Smooth muscle cell (in vitro differentiated cells): ENCODE measurements around the gene CRADD. TPM values are rescaled to one million over a fixed set of nuclear protein-coding genes. Genes with fewer than 3 reads are reported as not detected.

Source experiments
- DNase-seq: peaks from one replicate; lab custom pipeline; 2025; ENCODE audit not compliant: unreplicated experiment; lab: John Stamatoyannopoulos, UW
- H2AFZ ChIP-seq: fragments of 200-600 bp; sonication (generic); 2 replicates; pipeline ENCODE4 v1.6.0; 2016; ENCODE audit warnings: antibody characterized with exemption, low read depth, mild to moderate bottlenecking
- H3F3A ChIP-seq: fragments of 200-600 bp; sonication (generic); 2 replicates; pipeline ENCODE4 v1.6.0; 2017; ENCODE audit warnings: antibody characterized with exemption, low read depth
- H3K27ac ChIP-seq: fragments of 200-600 bp; sonication (generic); 2 replicates; pipeline ENCODE4 v1.5.1; 2016; ENCODE audit warnings: low read depth, mild to moderate bottlenecking
- H3K27me3 ChIP-seq: fragments of 200-600 bp; sonication (generic); 2 replicates; pipeline ENCODE4 v1.6.1; 2016; ENCODE audit warnings: low read depth, mild to moderate bottlenecking
- H3K36me3 ChIP-seq: fragments of 200-600 bp; sonication (generic); 2 replicates; pipeline ENCODE4 v1.5.1; 2016; ENCODE audit warnings: low read depth
- H3K4me1 ChIP-seq: fragments of 200-600 bp; sonication (generic); 2 replicates; pipeline ENCODE4 v1.5.1; 2016; ENCODE audit warnings: low read depth
- H3K4me2 ChIP-seq: fragments of 200-600 bp; sonication (generic); 2 replicates; pipeline ENCODE4 v1.6.0; 2016; ENCODE audit warnings: mild to moderate bottlenecking
- H3K4me3 ChIP-seq: fragments of 200-600 bp; sonication (generic); 2 replicates; pipeline ENCODE4 v1.5.1; 2016; ENCODE audit warnings: mild to moderate bottlenecking
- H3K79me2 ChIP-seq: fragments of 200-600 bp; sonication (generic); 2 replicates; pipeline ENCODE4 v1.6.0; 2016; ENCODE audit warnings: low read depth, mild to moderate bottlenecking
- H3K9ac ChIP-seq: fragments of 200-600 bp; sonication (generic); 2 replicates; pipeline ENCODE4 v1.6.0; 2016; ENCODE audit warnings: low read depth
- H3K9me3 ChIP-seq: fragments of 200-600 bp; sonication (generic); replicated peaks from 2 replicates; pipeline ENCODE4 v1.5.1; 2016; ENCODE audit warnings: low read depth
- H4K20me1 ChIP-seq: fragments of 200-600 bp; sonication (generic); 2 replicates; pipeline ENCODE4 v1.6.0; 2016; ENCODE audit warnings: low read depth
- WGBS: methylation state at CpG from one replicate; pipeline ENCODE4 v1.1.7; 2016; ENCODE audit warnings: low lambda C conversion rate; 5-methylcytosine and 5-hydroxymethylcytosine counted together
- polyA plus RNA-seq: library from polyadenylated mRNA; unstranded; fragments of >200 nt; fragmentation: Nextera tagmentation; extraction: Ambion mirVana; gene quantifications from 2 replicates; pipeline ENCODE4 v1.2.1, GENCODE V29; 2016
- total RNA-seq: library from RNA; depleted of rRNA; stranded (reverse); fragments of >200 nt; gene quantifications from 2 replicates; pipeline ENCODE4 v1.2.3, GENCODE V29; 2014
- TF ChIP-seq, protein P1 (sequence below): fragments of 200-600 bp; sonication (generic); IDR thresholded peaks from 2 replicates; pipeline ENCODE4 v1.5.1; 2017; ENCODE audit warnings: borderline replicate concordance, mild to moderate bottlenecking, antibody characterized with exemption; ENCODE audit not compliant: insufficient read depth, poor library complexity, severe bottlenecking

CRADD gene
- total and polyA plus RNA-seq, 2 experiments from 2014 or later = 10.7 to 28.6 TPM

DNA sequence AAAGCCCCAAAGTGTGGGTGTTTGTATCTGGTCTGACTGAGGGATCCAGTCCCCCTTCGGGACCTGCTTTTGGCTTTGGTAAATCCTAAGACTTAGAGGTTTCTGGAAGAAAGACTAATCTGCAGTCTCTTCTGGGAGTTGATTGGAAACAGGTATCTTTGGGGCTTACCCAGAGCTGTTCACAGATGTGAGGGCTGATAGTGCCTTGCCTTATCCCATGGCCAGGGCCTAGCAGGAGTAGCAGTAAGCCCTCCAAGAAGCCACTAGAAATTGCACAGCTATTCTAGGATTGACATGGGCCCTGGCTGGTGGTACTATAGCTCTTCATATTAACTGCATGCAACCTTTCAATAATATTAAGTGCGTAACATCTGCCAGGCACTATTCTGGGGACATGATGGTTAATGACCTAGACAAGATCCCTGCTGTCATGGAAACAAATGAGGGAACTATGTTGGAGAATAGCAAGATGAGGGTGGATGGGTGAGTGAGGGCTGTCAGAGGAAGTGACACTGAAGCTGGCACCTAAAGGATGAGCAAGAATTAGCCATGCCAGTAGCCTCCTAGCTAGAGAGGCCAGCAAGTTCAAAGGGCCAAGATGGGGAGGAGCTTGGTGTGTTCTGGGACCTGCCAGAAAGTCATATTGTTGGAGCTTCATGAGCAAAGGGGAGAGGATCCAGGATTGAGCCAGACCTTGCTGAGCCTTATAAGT lies 71.7 kb downstream of the CRADD start:
- no peak overlapping the region for H3K27ac ChIP-seq
- H2AFZ ChIP-seq = no peak overlapping the region
- no peaks in the 10 kb centered on the region for H3K4me1 ChIP-seq
- H3K9ac ChIP-seq = no peak overlapping the region
- 64% methylated on average over 2 of the region's 2 CpGs for WGBS
- H3K36me3 ChIP-seq = no peaks in the 10 kb centered on the region
- no peak overlapping the region for H3K4me3 ChIP-seq
- H3K79me2 ChIP-seq = no peaks in the 10 kb centered on the region
- no peaks in the 10 kb centered on the region for H3K9me3 ChIP-seq
- no peaks in the 10 kb centered on the region for H3K27me3 ChIP-seq
- TF ChIP-seq, protein P1, sequence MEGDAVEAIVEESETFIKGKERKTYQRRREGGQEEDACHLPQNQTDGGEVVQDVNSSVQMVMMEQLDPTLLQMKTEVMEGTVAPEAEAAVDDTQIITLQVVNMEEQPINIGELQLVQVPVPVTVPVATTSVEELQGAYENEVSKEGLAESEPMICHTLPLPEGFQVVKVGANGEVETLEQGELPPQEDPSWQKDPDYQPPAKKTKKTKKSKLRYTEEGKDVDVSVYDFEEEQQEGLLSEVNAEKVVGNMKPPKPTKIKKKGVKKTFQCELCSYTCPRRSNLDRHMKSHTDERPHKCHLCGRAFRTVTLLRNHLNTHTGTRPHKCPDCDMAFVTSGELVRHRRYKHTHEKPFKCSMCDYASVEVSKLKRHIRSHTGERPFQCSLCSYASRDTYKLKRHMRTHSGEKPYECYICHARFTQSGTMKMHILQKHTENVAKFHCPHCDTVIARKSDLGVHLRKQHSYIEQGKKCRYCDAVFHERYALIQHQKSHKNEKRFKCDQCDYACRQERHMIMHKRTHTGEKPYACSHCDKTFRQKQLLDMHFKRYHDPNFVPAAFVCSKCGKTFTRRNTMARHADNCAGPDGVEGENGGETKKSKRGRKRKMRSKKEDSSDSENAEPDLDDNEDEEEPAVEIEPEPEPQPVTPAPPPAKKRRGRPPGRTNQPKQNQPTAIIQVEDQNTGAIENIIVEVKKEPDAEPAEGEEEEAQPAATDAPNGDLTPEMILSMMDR = no peak
- H4K20me1 ChIP-seq = no peaks in the 10 kb centered on the region
- H3K4me2 ChIP-seq = no peak overlapping the region
- peaks cover 8% of the 10 kb centered on the region for H3F3A ChIP-seq
- DNase-seq = no peak

DNA sequence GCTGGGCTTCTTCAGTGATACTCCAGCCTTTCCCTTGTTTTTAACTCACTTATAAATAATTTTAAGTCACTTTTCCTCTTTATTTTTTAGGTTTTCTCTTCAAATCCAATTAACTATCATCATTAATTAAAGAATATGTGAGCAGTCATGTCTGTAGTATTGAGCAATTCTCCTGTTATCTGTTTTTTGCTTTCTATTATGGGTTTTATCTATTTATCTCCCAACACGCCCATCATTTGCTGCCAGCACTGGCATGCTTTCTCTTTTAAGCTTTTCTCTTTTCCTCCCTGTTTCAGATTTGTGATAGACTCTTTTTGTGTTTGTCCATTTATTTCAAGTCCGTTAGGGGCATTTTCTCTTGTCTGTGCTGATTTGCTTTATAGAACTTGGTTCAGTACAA lies 72.3 kb downstream of the CRADD start:
- Histone ChIP-seq H3K4me2 (no peak overlapping the region), H3K27ac (no peak overlapping the region)
- DNase-seq = no peak

DNA sequence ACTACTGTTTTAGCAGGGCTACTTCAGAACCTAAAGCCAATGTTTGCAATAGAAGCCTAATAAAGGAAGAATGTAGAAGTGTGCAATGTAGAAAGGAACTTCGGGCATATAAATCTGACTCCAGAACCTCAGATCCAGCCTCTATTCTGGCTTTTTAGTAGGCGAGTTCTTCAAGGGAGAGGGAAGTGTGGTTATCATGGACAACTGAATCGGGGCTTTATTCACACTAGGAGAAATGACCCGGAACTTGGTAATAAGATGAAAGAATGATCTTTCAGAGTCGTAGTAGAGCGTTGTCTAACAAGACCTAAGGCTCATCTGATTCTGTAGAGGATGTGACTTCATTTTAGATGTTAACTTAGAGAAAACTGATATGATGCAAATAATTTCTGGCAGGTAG lies 72.9 kb downstream of the CRADD start:
- Histone ChIP-seq H3K36me3 (no peaks in the 10 kb centered on the region), H3K9ac (no peak overlapping the region), H3K4me3 (no peak overlapping the region), H2AFZ (no peak overlapping the region), H3K9me3 (no peaks in the 10 kb centered on the region), H3F3A (peaks cover 8% of the 10 kb centered on the region), H3K79me2 (no peaks in the 10 kb centered on the region), H3K4me1 (no peaks in the 10 kb centered on the region), H4K20me1 (no peaks in the 10 kb centered on the region), H3K27ac (no peak overlapping the region), H3K4me2 (no peak overlapping the region), H3K27me3 (no peaks in the 10 kb centered on the region)
- no peak for DNase-seq
- WGBS = 89% methylated on average over 6 of the region's 6 CpGs
- TF ChIP-seq, protein P1 = no peak

More for the DNA sequence above, 72.3 kb downstream of the CRADD start:
- Histone ChIP-seq H3K4me3 (no peak overlapping the region), H3K4me1 (no peaks in the 10 kb centered on the region), H3K27me3 (no peaks in the 10 kb centered on the region), H3K79me2 (no peaks in the 10 kb centered on the region), H3K36me3 (no peaks in the 10 kb centered on the region), H3K9me3 (no peaks in the 10 kb centered on the region), H2AFZ (no peak overlapping the region), H3F3A (peaks cover 8% of the 10 kb centered on the region), H4K20me1 (no peaks in the 10 kb centered on the region), H3K9ac (no peak overlapping the region)
- TF ChIP-seq, protein P1 = no peak
- WGBS = 78% methylated on average over 2 of the region's 2 CpGs
